Fibroblast of lung (primary cell): Measurements from ENCODE around the gene LBHD1. TPM values are rescaled to one million over a fixed set of nuclear protein-coding genes. Genes with fewer than 3 reads are reported as not detected.
"Not testable (repeated sequence)": the region's sequence is repeated elsewhere in the genome, so short reads cannot be mapped to it uniquely, and the experiment has no call there.

ENCODE experiments used
- DNase-seq, 2 donors: peaks; one replicate each; pipeline versions ENCODE4 v3.0.0 to v3.0.0-alpha.2; 2010; ENCODE audit warnings: low read depth in 2 of 2
- H2AFZ ChIP-seq: 2 replicates; pipeline ENCODE4 v1.5.1; 2012; ENCODE audit warnings: low read length, control low read depth, inconsistent platforms
- H3K27ac ChIP-seq: 2 replicates; pipeline ENCODE4 v1.5.1; 2011; ENCODE audit warnings: low read length, control low read depth; ENCODE audit not compliant: insufficient read depth
- H3K27me3 ChIP-seq: 2 replicates; pipeline ENCODE4 v1.5.1; 2011; ENCODE audit warnings: mild to moderate bottlenecking, low read length; ENCODE audit not compliant: control insufficient read depth, insufficient read depth
- H3K36me3 ChIP-seq: 2 replicates; pipeline ENCODE4 v1.5.1; 2011; ENCODE audit warnings: low read length; ENCODE audit not compliant: control insufficient read depth, insufficient read depth
- H3K4me1 ChIP-seq: 2 replicates; pipeline ENCODE4 v1.5.1; 2011; ENCODE audit warnings: low read length; ENCODE audit not compliant: control insufficient read depth, insufficient read depth; ENCODE audit errors: extremely low read depth
- H3K4me2 ChIP-seq: 2 replicates; pipeline ENCODE4 v1.5.1; 2011; ENCODE audit warnings: low read length, control low read depth; ENCODE audit not compliant: insufficient read depth; ENCODE audit errors: extremely low read depth
- H3K4me3 ChIP-seq, 4 experiments: fragments of 200-600 bp in 1 of 4; sonication (generic) in 1 of 4; replicated peaks in 1 of 4; 2 replicates each; pipeline ENCODE4 v1.5.1; 2011 to 2016; ENCODE audit warnings: low read length in 4 of 4, low read depth in 3 of 4, mild to moderate bottlenecking in 3 of 4, control low read depth in 2 of 4, inconsistent platforms in 1 of 4, mixed read lengths in 1 of 4; ENCODE audit not compliant: insufficient read depth in 1 of 4; ENCODE audit errors: control extremely low read depth in 1 of 4
- H3K79me2 ChIP-seq: 2 replicates; pipeline ENCODE4 v1.5.1; 2012; ENCODE audit warnings: mild to moderate bottlenecking, low read length, inconsistent platforms; ENCODE audit not compliant: control insufficient read depth, insufficient read depth
- H3K9ac ChIP-seq: 2 replicates; pipeline ENCODE4 v1.5.1; 2011; ENCODE audit warnings: mild to moderate bottlenecking, low read length, control low read depth; ENCODE audit not compliant: insufficient read depth
- H3K9me3 ChIP-seq: 2 replicates; pipeline ENCODE4 v1.5.1; 2012; ENCODE audit warnings: low read depth, low read length; ENCODE audit not compliant: control insufficient read depth, insufficient read depth
- H4K20me1 ChIP-seq: 2 replicates; pipeline ENCODE4 v1.5.1; 2011; ENCODE audit warnings: low read length; ENCODE audit not compliant: control insufficient read depth, insufficient read depth; ENCODE audit errors: extremely low read depth
- CTCF ChIP-seq, 2 donors: IDR thresholded peaks in 1 of 2; conservative IDR thresholded peaks in 1 of 2; 1 replicate in 1 of 2; 2 replicates in 1 of 2; pipeline ENCODE4 v1.5.1; 2011 to 2012; ENCODE audit warnings: low read length in 2 of 2, control low read depth in 1 of 2, inconsistent platforms in 1 of 2, low read depth in 1 of 2, mild to moderate bottlenecking in 1 of 2
- EZH2 ChIP-seq: IDR thresholded peaks from 2 replicates; pipeline ENCODE4 v1.5.1; 2012; ENCODE audit warnings: low read length, control low read depth, mild to moderate bottlenecking; ENCODE audit errors: missing control alignments
- polyA plus RNA-seq, 2 donors: library from polyadenylated mRNA; depleted of rRNA in 1 of 2; stranded (reverse) in 1 of 2; unstranded in 1 of 2; fragments of >200 nt; gene quantifications; 2 replicates each; pipeline ENCODE4 v1.2.1, GENCODE V29; 2011 to 2012; ENCODE audit warnings: missing spikeins in 1 of 2
- total RNA-seq: library from RNA; depleted of rRNA; stranded (reverse); fragments of >200 nt; gene quantifications from 2 replicates; pipeline ENCODE4 v1.2.1, GENCODE V29; 2014

LBHD1 gene
- total and polyA plus RNA-seq, 2 donors (not counting 1 experiment from before 2014, with no cell fraction given) = 3.4 to 4.5 TPM

GRCh38 chr11:62694455-62695167 is 22.5 kb upstream of the LBHD1 start:
- Histone ChIP-seq H3K4me3 (no peak overlapping the region), H3K9me3 (no peaks in the 10 kb centered on the region), H2AFZ (no peak overlapping the region), H4K20me1 (no peaks in the 10 kb centered on the region), H3K9ac (no peak overlapping the region), H3K36me3 (peaks cover 16% of the 10 kb centered on the region), H3K27me3 (no peaks in the 10 kb centered on the region), H3K4me2 (no peak overlapping the region), H3K27ac (no peak overlapping the region), H3K4me1 (peaks cover 7% of the 10 kb centered on the region), H3K79me2 (no peaks in the 10 kb centered on the region)
- peak; percentile 71 to 89 for DNase-seq
- peak; percentile 84 to 88 for TF ChIP-seq CTCF (conservative IDR thresholded peaks at IDR 0.05 in 1 of 2, IDR thresholded peaks at IDR 0.05 in 1 of 2; ENCODE audit: low read depth in 1 of 2, low read length in 2 of 2)
- TF ChIP-seq EZH2 = no peak

GRCh38 chr11:62693624-62694023 is 21.6 kb upstream of the LBHD1 start:
- H2AFZ ChIP-seq, H3K27ac ChIP-seq, H3K9me3 ChIP-seq, H3K4me2 ChIP-seq, H3K79me2 ChIP-seq, H4K20me1 ChIP-seq, DNase-seq, H3K27me3 ChIP-seq, H3K4me1 ChIP-seq, H3K9ac ChIP-seq, H3K4me3 ChIP-seq: not testable (repeated sequence)
- peaks cover 16% of the 10 kb centered on the region for H3K36me3 ChIP-seq

GRCh38 chr11:62689421-62690183 is 17.5 kb upstream of the LBHD1 start, which contains the start of gene LRRN4CL:
LRRN4CL (minus strand) TSS chr11:62689530; CDS start chr11:62688508, 1,022 bp downstream.
- TF ChIP-seq CTCF (conservative IDR thresholded peaks at IDR 0.05 in 1 of 2, IDR thresholded peaks at IDR 0.05 in 1 of 2; ENCODE audit: low read depth in 1 of 2, low read length in 2 of 2) (no peak), EZH2 (no peak)
- Histone ChIP-seq H4K20me1 (no peaks in the 10 kb centered on the region), H3K79me2 (no peaks in the 10 kb centered on the region), H2AFZ (peak within 1 kb of the TSS; percentile 33), H3K4me3 (peak within 1 kb of the TSS; percentile 33 to 67 (median 52)), H3K36me3 (peaks cover 16% of the 10 kb centered on the region), H3K9ac (peak within 1 kb of the TSS; percentile 25), H3K27me3 (no peaks in the 10 kb centered on the region), H3K9me3 (no peaks in the 10 kb centered on the region), H3K4me2 (peak within 1 kb of the TSS; percentile 83), H3K4me1 (peaks cover 9% of the 10 kb centered on the region), H3K27ac (peak within 1 kb of the TSS; percentile 64)
- DNase-seq = peak; percentile 91 to 92
